ENCODE results near the gene ACADSB.

Gene ACADSB

GRCh38 chr10:123086281-123086680 lies 77.5 kb downstream of the ACADSB start:
- DNase-seq (ENCODE audit: low spot score), result no peak
- TF ChIP-seq CTCF (IDR thresholded peaks at IDR 0.05; ENCODE audit: extremely low read depth, missing control alignments), result no peak

GRCh38 chr10:123087348-123087747 lies 78.5 kb downstream of the ACADSB start:
- no peak for DNase-seq (ENCODE audit: low spot score)
- TF ChIP-seq CTCF (IDR thresholded peaks at IDR 0.05; ENCODE audit: extremely low read depth, missing control alignments), result no peak

GRCh38 chr10:123087786-123088185 lies 79.0 kb downstream of the ACADSB start:
- TF ChIP-seq CTCF (IDR thresholded peaks at IDR 0.05; ENCODE audit: extremely low read depth, missing control alignments), result no peak
- DNase-seq (ENCODE audit: low spot score), result no peak

GRCh38 chr10:123092635-123093414 lies 84.0 kb downstream of the ACADSB start:
- no peak for DNase-seq (ENCODE audit: low spot score)
- no peak for TF ChIP-seq CTCF (IDR thresholded peaks at IDR 0.05; ENCODE audit: extremely low read depth, missing control alignments)

GRCh38 chr10:123093489-123093888 lies 84.7 kb downstream of the ACADSB start:
- TF ChIP-seq CTCF (IDR thresholded peaks at IDR 0.05; ENCODE audit: extremely low read depth, missing control alignments), result no peak
- DNase-seq (ENCODE audit: low spot score), result no peak

- TF ChIP-seq CTCF (IDR thresholded peaks at IDR 0.05; ENCODE audit: extremely low read depth, missing control alignments), result no peak
- no peak for DNase-seq (ENCODE audit: low spot score)
These were observed 87.6 kb downstream of the ACADSB start for GRCh38 chr10:123096452-123096851.

GRCh38 chr10:123097039-123097438 lies 88.2 kb downstream of the ACADSB start:
- no peak for TF ChIP-seq CTCF (IDR thresholded peaks at IDR 0.05; ENCODE audit: extremely low read depth, missing control alignments)

More at GRCh38 chr10:123097039-123097438, 88.2 kb downstream of the ACADSB start:
- no peak for DNase-seq (ENCODE audit: low spot score)
